Vagina (tissue), 2 donors: ENCODE data around the gene CARD11. TPM values are rescaled to one million over a fixed set of nuclear protein-coding genes. Genes with fewer than 3 reads are reported as not detected.

ENCODE experiments used
- DNase-seq, 2 donors: peaks; one replicate each; pipeline ENCODE4 v3.0.0-alpha.2; 2017; ENCODE audit errors: extremely low spot score in 2 of 2
- H3K27ac ChIP-seq: fragments of 200-600 bp; sonication (generic); one replicate; pipeline ENCODE4 v1.5.1; 2019
- H3K27me3 ChIP-seq: fragments of 200-600 bp; sonication (generic); one replicate; pipeline ENCODE4 v1.5.1; 2019
- H3K36me3 ChIP-seq, 2 donors: fragments of 200-600 bp; sonication (generic); one replicate each; pipeline ENCODE4 v1.5.1; 2017 to 2019
- H3K4me1 ChIP-seq: fragments of 200-600 bp; sonication (generic); one replicate; pipeline ENCODE4 v1.5.1; 2019
- H3K4me3 ChIP-seq, 2 donors: fragments of 200-600 bp; sonication (generic); 1 replicate in 1 of 2; 2 replicates in 1 of 2; pipeline ENCODE4 v1.5.1; 2016 to 2019
- H3K9me3 ChIP-seq: fragments of 200-600 bp; sonication (generic); one replicate; pipeline ENCODE4 v1.5.1; 2019
- POLR2A ChIP-seq, 2 donors: fragments of 450-650 bp; IDR thresholded peaks; one replicate each; pipeline ENCODE4 v1.6.1; 2017; ENCODE audit warnings: antibody characterized with exemption in 2 of 2, mild to moderate bottlenecking in 2 of 2, moderate library complexity in 2 of 2
- POLR2AphosphoS5 ChIP-seq, 2 donors: sonication (generic); formaldehyde crosslinking; IDR thresholded peaks; one replicate each; pipeline ENCODE4 v1.9.0; 2017; ENCODE audit warnings: antibody characterized with exemption in 2 of 2, mild to moderate bottlenecking in 2 of 2, low read depth in 1 of 2; ENCODE audit not compliant: insufficient read depth in 1 of 2
- intact Hi-C: fragments of 100-400 bp; cut with DNase I; formaldehyde crosslinking; loops from one replicate; pipeline ENCODE4 v1.15.1; 2023
- total RNA-seq: library from RNA; depleted of rRNA; stranded (reverse); fragments of >200 nt; gene quantifications from one replicate; pipeline ENCODE4 v1.2.3, GENCODE V29; 2016
- TF ChIP-seq, protein P1 (sequence below), 3 experiments: fragments of 450-650 bp in 2 of 3; fragments of 200-600 bp in 1 of 3; sonication (generic) in 1 of 3; IDR thresholded peaks; one replicate each; pipeline ENCODE4 v1.5.1; 2017 to 2019; ENCODE audit warnings: antibody characterized with exemption in 3 of 3, mild to moderate bottlenecking in 2 of 3, moderate library complexity in 2 of 3

CARD11 gene
- total RNA-seq, 1 donor from 2014 or later: 2.9 TPM

DNA sequence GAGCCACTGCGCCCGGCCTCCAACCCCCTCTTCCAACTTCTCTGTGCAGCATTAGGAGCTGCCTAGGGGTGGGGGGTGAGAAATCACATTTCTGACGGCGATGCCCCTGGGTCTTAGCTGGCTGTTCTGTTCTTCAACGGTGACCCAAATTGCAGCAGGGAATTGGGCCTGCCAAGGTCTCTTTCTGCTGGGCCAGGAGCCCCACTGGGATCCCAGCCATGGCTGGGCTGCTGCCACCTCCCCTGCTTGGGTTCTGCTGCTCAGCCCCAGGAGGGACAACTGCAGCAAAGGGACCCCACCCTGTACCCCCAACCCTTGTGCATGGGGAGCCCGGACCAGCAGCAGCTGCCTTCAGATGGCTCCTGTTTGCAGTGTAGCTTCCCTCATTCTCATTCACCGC, 155.9 kb downstream of the CARD11 start:
- Histone ChIP-seq H3K9me3 (no peaks in the 10 kb centered on the region), H3K4me1 (no peaks in the 10 kb centered on the region), H3K4me3 (no peak overlapping the region), H3K36me3 (no peaks in the 10 kb centered on the region), H3K27me3 (no peaks in the 10 kb centered on the region), H3K27ac (no peak overlapping the region)
- intact Hi-C loops: loop anchor here (10.0 kb wide), 1 partner anchor 267 kb away; no protein-coding TSS in a partner anchor
- TF ChIP-seq POLR2AphosphoS5 (IDR thresholded peaks at IDR 0.05; ENCODE audit: insufficient read depth in 1 of 2, low read depth in 1 of 2) (no peak), POLR2A (IDR thresholded peaks at IDR 0.05) (no peak)
- TF ChIP-seq, protein P1, sequence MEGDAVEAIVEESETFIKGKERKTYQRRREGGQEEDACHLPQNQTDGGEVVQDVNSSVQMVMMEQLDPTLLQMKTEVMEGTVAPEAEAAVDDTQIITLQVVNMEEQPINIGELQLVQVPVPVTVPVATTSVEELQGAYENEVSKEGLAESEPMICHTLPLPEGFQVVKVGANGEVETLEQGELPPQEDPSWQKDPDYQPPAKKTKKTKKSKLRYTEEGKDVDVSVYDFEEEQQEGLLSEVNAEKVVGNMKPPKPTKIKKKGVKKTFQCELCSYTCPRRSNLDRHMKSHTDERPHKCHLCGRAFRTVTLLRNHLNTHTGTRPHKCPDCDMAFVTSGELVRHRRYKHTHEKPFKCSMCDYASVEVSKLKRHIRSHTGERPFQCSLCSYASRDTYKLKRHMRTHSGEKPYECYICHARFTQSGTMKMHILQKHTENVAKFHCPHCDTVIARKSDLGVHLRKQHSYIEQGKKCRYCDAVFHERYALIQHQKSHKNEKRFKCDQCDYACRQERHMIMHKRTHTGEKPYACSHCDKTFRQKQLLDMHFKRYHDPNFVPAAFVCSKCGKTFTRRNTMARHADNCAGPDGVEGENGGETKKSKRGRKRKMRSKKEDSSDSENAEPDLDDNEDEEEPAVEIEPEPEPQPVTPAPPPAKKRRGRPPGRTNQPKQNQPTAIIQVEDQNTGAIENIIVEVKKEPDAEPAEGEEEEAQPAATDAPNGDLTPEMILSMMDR (IDR thresholded peaks at IDR 0.05): no peak
- no peak for DNase-seq

- DNase-seq: no peak
- H3K4me1 ChIP-seq: no peaks in the 10 kb centered on the region
- H3K4me3 ChIP-seq: no peak overlapping the region
- TF ChIP-seq, protein P1 (IDR thresholded peaks at IDR 0.05): peak; percentile 39 to 64 (median 56)
- TF ChIP-seq POLR2A (IDR thresholded peaks at IDR 0.05): no peak
- no peak for TF ChIP-seq POLR2AphosphoS5 (IDR thresholded peaks at IDR 0.05; ENCODE audit: insufficient read depth in 1 of 2, low read depth in 1 of 2)
- no peak overlapping the region for H3K27ac ChIP-seq
- H3K9me3 ChIP-seq: no peaks in the 10 kb centered on the region
- intact Hi-C loops: loop anchor here (10.0 kb wide), 1 partner anchor 268 kb away; no protein-coding TSS in a partner anchor
- no peaks in the 10 kb centered on the region for H3K27me3 ChIP-seq
- no peaks in the 10 kb centered on the region for H3K36me3 ChIP-seq
These were observed 156.8 kb downstream of the CARD11 start for GRCh38 chr7:2886900-2887299.

DNA sequence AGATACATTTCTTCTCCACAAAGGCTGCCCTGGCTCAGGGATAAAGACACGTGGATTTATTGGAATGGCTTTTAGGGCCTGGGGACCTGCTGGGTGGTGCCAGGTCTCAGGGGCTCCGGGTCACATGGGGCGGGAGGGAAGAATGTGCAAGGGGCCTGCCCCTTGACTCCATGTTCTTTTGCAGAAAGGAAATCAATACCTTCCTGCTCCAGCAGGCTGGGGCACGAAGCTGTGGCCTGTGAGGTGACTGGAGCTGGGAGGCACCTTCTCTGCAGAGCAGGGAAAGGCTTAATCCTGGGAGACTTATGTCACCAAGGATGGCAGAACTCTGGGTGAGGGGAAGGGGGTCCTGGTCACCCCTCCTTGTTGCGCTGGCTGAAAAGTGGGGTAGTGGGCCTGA, 157.3 kb downstream of the CARD11 start:
- H3K4me3 ChIP-seq: no peak overlapping the region
- no peak for DNase-seq
- intact Hi-C loops: loop anchor here (10.0 kb wide), 1 partner anchor 268 kb away; no protein-coding TSS in a partner anchor
- no peaks in the 10 kb centered on the region for H3K36me3 ChIP-seq
- H3K4me1 ChIP-seq: no peaks in the 10 kb centered on the region
- no peaks in the 10 kb centered on the region for H3K9me3 ChIP-seq
- no peak overlapping the region for H3K27ac ChIP-seq
- TF ChIP-seq POLR2A (IDR thresholded peaks at IDR 0.05) (no peak), POLR2AphosphoS5 (IDR thresholded peaks at IDR 0.05; ENCODE audit: insufficient read depth in 1 of 2, low read depth in 1 of 2) (no peak)
- TF ChIP-seq, protein P1 (IDR thresholded peaks at IDR 0.05): no peak
- H3K27me3 ChIP-seq: no peaks in the 10 kb centered on the region

GRCh38 chr7:2884161-2884560, 159.5 kb downstream of the CARD11 start:
- Histone ChIP-seq H3K27me3 (no peaks in the 10 kb centered on the region), H3K36me3 (no peaks in the 10 kb centered on the region), H3K27ac (no peak overlapping the region), H3K4me3 (no peak overlapping the region), H3K4me1 (peaks cover 5% of the 10 kb centered on the region), H3K9me3 (no peaks in the 10 kb centered on the region)
- DNase-seq: no peak
- TF ChIP-seq, protein P1 (IDR thresholded peaks at IDR 0.05): no peak
- TF ChIP-seq POLR2A (IDR thresholded peaks at IDR 0.05) (no peak), POLR2AphosphoS5 (IDR thresholded peaks at IDR 0.05; ENCODE audit: insufficient read depth in 1 of 2, low read depth in 1 of 2) (no peak)
- intact Hi-C loops: loop anchor here (10.0 kb wide), 1 partner anchor 271 kb away; no protein-coding TSS in a partner anchor

GRCh38 chr7:2883101-2883500, 160.6 kb downstream of the CARD11 start:
- H3K27me3 ChIP-seq: no peaks in the 10 kb centered on the region
- no peak overlapping the region for H3K27ac ChIP-seq
- DNase-seq: no peak
- intact Hi-C loops: loop anchor here (10.0 kb wide), 1 partner anchor 272 kb away; no protein-coding TSS in a partner anchor
- no peaks in the 10 kb centered on the region for H3K9me3 ChIP-seq
- no peak overlapping the region for H3K4me3 ChIP-seq
- H3K36me3 ChIP-seq: no peaks in the 10 kb centered on the region
- peaks cover 5% of the 10 kb centered on the region for H3K4me1 ChIP-seq
- TF ChIP-seq POLR2AphosphoS5 (IDR thresholded peaks at IDR 0.05; ENCODE audit: insufficient read depth in 1 of 2, low read depth in 1 of 2): no peak
- TF ChIP-seq, protein P1 (IDR thresholded peaks at IDR 0.05): no peak
- no peak for TF ChIP-seq POLR2A (IDR thresholded peaks at IDR 0.05)
